Activated CD4-positive, alpha-beta T cell treated with anti-CD3 and anti-CD28 coated beads, Interleukin-2, Interleukin-6, amounts not matched to agents 100 ng/mL and 50 ng/mL, durations not matched to agents 16 hours and 8 hours (primary cell): ENCODE measurements around the gene TYW5.

ENCODE experiments used
- DNase-seq: peaks from one replicate; pipeline ENCODE4 v3.0.0-alpha.2; 2020

The TYW5 gene

DNA sequence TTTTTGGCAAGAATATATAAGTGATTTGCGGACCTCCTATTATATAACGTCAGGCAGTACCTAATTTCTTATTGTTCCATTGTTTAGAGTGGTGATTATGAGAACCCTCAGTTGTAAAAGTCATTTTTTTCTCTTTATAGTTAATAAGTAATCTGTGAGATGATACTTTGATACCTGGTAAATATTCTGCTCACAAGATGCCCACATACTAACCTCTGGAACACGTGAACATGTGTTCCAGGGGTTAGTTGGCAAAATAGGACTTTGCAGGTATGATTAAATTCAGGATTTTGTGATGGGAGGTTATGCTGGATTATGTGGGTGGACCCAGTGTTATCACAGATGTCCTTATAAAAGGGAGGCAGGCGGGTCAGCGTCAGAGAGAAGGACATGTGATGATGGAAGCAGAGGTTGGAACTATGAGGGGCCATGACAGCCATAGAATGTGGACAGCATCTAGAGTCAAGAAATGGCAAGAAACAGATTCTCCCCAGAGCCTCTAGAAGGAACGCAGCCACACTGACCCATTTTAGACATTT, 16.9 kb upstream of the TYW5 start:
- no peak for DNase-seq

DNA sequence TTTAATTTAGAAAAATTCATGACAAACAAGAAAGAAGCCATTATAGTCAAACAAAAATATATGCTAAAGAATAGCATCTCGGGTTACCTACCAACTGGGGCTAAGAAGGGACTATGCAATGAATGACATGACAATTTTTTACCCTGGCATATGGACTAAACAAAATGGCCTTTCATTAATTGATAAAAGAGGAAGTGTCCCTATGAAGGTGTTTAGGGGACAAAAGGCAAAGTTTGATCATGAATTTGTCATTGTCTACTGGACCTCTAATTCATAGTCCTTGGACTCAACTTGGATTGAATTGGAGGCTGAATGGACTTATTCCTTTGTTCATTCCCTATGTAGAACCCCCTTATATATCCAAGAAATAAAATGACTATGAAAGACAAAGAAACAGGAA, 12.8 kb upstream of the TYW5 start:
- DNase-seq: no peak

DNA sequence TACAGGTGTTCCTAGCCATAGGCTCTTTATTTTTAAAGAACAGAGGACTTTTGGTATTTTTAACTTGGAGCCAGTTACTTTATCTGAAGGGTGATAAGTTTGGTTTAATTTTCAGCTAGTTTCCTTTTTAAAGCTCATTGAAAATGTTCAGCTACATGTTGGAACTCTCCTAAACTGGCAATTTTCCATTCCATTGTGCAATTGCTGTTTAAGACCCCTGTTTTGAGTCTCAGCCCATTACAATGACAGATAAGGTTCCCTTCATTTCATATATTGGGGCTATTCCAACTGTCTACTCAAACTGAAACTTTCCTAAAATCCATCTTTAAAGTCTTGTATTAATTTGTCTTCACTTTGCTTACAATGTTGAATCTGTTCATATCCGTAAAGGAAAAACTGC, 11.7 kb upstream of the TYW5 start:
- DNase-seq: no peak

DNA sequence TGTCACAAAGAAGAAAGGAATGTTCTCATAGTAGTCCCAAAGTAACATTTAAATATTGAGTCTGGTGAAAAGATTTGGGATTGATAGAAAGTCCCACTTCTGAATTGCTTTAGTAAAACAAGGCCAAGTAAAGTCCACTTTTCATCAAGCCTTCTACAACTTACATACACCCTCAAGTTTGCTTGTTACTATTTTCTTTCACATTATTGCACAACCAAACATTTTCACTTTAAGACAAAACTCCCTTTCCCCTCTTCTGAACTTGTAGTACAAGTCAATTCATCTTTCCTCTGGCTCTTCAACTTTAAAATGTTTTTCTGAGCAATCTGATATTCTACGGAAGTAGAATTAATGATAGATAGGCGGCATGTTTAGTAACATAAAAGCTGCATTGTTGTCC, 11.1 kb upstream of the TYW5 start:
- DNase-seq: no peak

DNA sequence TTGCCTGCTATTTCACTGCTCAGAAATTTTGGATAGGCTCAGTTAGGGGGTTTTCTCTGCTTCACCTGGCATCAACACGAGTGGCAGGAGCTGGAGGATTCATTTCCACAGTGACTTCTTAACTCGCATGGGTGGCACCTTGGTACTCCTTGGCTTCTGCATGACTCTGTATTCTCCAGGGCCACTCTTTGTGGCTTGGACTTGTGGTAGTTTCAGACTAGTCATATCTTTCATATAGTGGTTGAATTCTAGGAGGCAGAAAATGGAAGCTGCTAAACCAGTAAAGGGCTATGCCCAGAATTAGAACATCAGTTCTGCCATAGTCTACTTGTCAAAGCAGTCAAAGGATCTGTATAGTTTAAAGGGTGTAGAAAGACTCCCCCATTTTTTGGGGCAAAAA, 6.9 kb upstream of the TYW5 start:
- DNase-seq: peak; percentile 63

DNA sequence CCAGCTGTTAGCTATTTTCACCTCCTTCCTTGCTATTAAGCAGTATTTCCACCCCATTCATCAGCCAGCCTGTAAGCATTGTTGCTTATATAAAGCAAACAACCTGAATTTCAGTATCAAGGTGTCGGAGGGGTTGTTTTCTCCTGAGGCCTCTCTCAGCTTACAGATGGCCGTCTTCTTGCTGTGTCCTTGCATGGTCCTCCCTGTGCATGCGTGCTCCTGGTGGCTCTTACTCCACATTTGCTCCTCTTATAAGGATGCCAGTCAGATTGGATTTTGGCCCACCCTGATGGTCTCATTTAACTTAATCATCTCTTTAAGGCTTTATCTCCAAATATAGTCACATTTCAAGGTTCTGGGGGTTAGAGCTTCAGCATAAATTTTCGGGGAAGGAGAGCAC, 2.7 kb upstream of the TYW5 start:
- no peak for DNase-seq

DNA sequence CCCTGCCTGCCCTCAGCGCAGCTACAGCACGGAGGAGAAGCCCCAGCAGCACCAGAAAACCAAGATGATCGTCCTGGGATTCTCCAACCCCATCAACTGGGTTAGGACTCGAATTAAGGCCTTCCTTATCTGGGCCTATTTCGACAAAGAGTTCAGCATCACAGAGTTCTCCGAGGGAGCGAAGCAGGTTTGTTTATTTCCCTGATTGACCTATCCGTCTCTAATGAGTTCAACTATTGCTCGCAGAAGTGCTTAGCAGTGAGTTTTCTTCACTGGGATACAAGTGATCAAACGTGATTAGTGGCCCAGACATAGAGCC, 730 bp upstream of the TYW5 start:
- no peak for DNase-seq

DNA sequence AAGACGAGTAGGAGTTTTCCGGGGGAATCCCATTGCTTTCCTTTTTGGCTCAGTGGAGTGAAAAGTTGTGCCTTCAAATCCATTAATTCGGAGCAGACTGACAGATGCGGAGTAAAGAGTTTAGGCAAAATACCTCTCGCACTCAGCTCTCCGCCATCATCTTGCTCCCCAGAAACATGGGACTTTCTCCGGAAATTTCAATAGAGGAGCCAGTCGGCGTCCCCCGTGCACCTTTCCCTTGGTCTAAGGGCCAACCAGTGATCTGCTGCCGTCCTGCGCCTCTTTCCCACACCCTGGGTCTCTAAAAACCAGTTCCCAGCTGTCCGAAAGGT, 318 bp downstream of the TYW5 start:
- DNase-seq: no peak

DNA sequence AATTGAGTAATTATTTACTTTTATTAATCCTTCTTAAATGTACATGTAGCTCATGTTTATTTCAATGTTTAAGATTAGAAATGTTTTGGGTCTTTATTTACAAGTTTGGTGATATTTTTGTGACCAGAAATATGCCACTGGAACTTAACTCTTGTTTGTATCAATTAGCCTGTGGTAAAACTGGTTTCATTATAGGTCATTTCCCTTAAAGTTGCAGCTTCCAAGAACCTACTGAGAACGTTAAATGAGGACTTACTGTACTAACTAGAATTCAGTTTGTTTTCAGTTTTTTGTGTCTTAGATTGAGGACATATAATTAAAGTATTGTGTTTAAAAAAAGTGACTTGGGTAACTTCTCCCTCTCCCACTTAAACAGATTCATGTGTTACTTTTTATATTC, 4.3 kb downstream of the TYW5 start:
- DNase-seq: peak; percentile 53

DNA sequence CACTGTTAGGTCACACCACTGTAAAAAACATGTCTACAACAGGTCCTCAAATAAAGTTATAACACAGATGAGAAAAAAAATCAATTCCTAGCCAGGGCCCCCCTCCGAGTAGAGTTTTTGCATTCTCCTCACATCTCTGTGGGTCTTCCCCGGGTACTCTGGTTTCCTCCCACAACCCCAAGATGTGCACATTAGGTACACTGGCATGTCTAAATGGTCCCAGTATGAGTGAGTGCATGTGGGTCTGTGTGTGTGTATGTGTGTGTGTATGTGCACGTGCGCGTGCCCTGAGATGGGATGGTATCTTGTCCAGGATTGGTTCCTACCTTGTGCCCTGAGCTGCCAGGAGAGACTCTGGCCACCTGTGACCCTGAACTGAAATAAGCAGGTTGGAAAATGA, 4.9 kb downstream of the TYW5 start:
- peak; percentile 11 for DNase-seq

DNA sequence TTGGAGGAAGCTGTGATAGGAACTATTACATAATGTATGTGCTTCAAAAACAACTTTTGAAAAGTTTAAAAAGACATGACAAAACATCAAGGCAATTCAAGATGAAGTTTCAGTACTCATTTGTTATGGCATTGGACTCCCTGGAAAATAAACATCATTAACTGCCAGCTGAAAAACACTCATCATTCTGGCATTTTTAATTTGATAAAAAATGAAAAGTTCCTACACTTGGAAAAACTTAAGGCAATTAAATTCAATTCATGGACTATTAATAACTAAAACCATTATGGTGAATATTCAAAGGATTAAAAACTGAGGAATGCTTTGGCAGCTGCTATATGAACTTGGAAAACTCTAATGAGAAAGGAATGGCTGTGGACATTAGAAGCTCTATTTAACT, 8.5 kb downstream of the TYW5 start:
- no peak for DNase-seq

DNA sequence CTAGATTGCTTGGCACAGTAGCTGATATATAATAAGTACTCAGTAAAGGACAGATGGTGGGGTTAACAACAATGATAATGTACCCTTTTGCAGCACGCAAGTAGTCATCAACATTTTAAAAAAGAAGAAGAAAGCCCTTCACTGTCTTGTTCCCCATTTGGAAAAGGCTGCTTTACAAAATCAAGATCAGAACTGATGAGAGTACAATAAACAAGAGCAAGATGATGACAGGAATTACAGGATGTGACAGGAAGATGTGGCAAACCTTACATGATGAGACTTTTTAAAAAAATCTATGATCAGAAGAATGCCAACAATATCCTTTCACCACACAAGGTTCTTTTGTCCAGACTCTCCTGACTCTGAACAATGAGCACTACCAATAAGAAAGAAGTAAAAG, 9.1 kb downstream of the TYW5 start:
- no peak for DNase-seq

DNA sequence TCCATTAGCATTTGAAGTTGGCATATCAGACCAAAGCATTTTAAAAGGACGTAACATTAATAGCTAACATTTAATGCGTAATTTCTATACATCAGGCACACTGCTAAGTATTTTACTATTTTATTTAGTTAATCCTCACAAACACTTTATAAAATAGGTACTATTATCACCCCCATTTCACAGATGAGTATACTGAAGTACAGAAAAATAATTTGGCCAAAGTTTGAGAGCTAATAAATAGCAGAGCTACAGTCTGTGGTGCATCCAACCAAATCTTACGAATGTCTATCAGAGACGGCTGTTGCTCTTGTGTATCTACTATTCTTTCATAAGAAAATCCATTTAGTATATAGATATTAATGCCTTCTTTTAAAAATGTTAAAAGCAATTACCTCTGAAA, 11.9 kb downstream of the TYW5 start:
- no peak for DNase-seq

DNA sequence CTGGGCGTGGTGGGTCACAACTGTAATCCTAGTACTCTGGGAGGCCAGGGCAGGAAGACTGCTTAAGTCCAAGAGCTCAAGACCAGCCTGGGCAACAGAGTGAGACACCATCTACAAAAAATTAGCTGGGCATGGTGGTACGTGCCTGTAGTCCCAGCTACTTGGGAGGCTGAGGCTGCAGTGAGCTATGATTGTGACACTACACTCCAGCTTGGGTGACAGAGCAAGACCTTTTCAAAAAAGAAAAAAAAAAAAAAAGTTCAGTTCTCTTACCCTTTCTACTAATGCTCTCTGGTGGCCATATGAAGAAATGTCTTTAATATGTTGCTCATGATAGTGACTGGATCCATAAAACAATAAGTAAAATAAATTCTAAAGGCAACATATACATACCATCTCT, 14.9 kb downstream of the TYW5 start:
- no peak for DNase-seq

DNA sequence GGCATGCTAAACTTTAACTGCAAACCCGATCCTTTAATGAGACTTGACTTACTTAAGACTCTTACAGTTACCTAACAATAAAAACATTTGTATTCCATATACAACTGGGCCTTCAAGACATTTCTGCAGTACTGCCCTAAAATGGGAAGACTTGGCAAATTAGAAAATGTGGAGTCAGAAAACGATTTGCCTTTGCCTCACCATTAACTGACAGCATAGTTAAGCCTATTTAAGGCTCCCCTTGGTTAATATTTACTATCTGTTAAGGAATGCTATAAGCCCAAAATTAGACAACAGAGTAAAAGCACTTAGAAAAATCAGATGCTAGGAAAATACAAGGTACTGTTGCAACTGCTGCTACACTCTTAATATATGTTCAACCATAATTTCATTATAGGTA, 18.7 kb downstream of the TYW5 start:
- no peak for DNase-seq

DNA sequence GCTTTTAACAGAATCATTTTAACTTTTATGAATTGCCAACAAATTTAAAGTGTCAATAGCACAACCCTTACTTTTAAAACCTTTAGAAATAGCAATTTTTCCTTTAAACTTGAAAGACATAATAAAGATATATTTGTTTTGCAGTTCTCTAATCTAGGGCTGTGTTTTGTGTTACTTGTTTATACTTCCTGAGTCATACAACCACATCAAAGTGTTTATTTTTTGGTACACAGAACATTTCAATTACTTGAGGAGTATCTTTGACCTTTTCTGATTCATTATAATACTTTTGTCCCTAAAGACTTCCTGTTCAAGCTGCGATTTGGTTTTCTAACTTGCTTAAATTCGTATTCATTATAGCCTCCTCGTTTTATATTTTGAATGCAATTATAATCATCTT, 21.8 kb downstream of the TYW5 start:
- DNase-seq: no peak

DNA sequence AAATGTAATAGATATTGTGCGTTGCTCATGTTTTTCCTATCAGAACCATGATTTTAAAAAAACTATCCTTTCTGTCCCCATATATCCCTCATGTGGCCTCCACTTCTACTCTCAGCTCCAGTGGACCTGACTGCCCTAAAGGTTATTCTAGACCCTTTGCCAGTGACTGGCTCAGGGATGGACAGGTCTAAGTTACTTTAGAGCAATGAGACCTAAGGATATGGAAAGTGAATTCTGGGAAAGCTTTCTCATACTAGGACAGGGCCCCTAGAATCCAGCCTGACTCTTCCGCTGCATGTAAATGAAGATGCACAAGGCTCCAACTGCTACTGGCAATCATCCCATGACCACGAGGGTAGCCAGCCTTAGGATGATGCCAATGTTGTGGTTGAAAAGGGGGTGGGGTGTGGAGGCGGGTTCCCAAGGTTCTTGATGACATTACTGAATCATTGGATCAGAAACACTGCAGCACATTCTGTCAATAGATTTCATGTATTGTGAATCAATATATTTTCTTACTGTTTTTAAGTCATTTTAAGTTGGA, 22.9 kb downstream of the TYW5 start:
- no peak for DNase-seq

DNA sequence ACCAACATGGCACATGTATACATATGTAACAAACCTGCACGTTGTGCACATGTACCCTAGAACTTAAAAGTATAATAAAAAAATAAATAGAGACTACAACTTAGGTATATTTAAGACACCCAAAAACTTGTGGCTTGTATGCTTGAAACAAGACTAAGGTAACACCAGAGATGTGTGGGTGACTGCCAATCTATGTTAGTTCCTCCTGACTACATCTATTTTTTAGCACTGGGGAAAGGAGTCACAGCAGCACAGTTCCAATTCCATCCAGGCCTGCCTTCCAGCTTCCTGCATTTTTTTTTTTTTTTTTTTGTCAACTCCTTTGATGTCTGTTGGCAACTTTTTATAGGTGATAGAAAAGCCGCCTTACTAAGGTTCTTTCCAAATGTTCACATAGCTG, 26.0 kb downstream of the TYW5 start:
- DNase-seq: no peak

DNA sequence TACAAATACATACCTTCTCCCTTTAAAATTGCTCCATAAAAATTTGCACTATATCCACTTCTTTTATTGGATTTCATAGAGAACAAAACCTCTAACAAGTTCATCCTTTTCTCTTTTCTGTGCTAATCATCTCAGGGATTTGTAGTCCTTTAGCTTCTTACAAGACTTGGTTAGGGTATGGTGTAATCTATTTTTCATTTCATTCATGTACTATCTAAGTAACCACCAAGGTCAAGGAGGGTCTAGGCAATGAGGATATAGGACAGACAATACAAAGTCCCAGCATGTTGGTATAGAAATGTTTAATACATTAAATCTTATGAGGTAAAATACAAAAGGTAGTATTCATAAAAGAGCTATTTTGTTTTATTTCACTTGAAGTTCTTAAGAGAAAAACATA, 26.7 kb downstream of the TYW5 start:
- no peak for DNase-seq

DNA sequence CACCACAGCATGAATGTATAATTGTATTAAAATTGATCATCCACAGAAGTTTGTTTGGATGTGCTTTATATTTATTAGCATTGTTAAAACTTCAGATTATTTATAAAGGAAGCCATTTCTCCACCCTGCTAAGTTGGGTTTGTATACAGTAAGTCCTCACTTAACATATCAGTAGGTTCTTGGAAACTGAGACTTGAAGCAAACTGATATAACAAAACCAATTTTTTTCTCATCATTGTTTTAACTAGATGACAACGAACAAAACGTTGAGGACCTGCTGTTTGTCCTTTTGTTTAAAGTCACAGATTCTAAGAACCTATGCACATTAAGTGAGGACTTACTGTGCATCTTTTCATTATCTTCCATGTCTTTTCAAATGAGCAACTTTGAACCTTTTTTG, 27.1 kb downstream of the TYW5 start:
- no peak for DNase-seq

DNA sequence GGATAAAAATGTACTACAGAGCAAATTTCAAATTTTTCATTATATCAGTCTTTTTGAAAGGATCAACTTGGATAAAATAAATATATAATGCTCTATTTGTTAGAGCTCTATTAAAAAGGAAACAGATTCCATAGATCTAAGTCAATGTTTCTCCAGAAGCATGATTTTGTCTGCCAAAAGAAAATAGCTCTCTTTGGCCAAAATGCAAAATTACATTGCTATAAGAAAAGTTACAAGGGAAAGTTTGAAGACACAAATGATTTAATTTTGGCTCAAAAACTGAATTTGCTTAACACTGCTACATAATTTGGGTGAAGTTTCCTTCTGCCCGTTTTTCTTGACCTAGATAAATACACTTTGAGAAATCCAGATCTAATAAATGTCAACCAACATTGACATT, 28.5 kb downstream of the TYW5 start:
- DNase-seq: no peak

DNA sequence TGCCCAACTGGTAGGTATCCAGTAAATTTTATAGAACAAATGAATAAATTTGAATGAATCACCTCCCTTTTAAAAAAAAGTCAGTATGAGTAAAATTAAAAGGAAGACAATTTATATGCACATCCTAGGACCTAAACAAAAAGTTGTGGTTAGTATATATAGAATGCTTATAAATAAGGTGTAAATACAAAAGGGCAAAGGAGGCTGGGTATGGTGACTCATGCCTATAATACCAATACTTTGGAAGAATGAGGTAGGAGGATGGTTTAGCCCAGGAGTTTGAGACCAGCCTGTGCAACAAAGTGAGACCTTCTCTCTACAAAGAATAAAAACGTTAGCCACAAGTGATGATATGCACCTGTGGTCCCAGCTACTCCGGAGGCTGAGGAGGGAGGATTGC, 31.4 kb downstream of the TYW5 start:
- no peak for DNase-seq

DNA sequence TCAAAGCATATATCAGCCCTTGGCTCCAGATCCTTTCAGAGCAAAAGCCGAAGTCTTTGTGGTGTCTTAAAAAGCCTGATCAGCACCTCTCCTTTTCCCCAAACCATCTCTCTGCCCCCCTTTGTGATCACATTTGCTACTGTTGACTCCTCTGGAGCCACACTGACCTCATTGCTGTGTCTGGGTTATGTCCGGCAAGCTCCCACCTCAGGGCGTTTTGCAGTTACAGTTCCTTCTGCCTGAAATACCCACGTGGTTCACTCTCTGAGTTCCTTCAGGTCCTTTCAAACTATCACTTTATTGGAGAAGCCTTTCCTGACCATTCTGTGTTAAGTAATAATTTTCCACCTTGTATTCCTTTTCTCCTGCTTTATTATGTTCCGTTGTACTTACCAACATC, 32.4 kb downstream of the TYW5 start:
- DNase-seq: no peak

DNA sequence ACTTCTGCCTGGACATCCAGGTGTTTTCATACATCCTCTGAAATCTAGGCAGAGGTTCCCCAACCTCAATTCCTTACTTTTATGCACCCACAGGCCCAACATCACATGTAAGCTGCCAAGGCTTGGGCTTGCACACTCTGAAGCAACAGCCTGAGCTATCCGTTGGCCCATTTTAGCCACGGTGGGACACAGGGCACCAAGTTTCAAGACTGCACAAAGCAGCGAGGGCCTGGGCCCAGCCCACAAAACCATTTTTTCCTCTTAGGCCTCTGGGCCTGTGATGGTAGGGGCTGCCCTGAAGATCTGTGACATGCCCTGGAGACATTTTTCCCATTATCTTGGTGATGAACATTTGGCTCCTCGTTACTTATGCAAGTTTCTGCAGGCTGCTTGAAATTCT, 38.3 kb downstream of the TYW5 start:
- no peak for DNase-seq

DNA sequence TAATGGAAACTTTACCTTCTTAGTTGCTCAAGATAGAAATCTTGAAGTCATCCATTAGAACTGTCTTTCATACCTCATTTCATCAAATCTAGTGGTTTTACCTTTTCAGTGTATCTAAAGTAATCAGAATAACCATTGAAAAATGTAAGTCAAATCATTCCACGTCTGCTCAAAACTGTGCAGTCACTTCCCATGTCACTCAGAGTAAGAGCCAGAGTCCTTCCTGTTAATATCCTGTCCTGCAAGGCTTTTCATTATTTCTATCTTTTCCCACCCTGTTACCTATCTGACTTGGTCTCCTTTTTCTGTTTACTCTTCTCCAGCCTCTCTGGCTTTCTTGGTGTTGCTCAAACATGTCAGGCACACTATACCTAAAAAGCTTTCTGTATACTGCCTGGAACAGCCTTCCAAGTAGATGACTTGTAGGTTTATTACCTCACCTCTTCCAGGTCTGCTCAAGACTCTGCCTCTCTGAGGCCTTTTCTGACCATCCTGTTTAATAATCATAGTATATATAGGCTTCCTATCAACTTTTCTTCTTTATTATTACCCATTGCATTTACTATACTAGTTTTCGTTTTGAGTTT, 40.8 kb downstream of the TYW5 start:
- no peak for DNase-seq
